Activated effector memory CD4-positive, alpha-beta T cell treated with anti-CD3 and anti-CD28 coated beads, Interleukin-2, amount 50 U/mL, for 16 hours (primary cell): ENCODE results near the gene RGN.
"Not testable (repeated sequence)": the region's sequence is repeated elsewhere in the genome, so short reads cannot be mapped to it uniquely, and the experiment has no call there.

Experiments used
- DNase-seq: peaks from one replicate; pipeline ENCODE4 v3.0.0-alpha.2; 2020

The RGN gene

DNA sequence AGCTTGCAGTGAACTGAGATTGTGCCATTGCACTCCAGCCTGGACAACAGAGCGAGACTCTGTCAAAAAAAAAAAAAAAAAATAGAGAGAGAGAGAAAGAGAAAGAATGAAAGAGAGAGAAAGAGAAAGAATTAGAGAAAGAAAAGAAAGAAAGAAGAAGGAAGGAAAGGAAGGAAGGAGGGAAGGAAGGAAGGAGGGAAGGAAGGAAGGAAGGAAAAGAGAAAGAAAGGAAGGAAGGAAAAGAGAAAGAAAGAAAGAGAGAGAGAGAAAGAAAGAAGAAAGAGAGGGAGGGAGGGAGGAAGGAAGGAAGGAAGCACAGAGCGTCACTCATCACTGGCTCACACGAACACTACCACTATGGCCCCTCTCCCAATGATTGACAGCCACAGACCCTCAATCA is 46.2 kb downstream of the RGN start:
- DNase-seq = not testable (repeated sequence)

DNA sequence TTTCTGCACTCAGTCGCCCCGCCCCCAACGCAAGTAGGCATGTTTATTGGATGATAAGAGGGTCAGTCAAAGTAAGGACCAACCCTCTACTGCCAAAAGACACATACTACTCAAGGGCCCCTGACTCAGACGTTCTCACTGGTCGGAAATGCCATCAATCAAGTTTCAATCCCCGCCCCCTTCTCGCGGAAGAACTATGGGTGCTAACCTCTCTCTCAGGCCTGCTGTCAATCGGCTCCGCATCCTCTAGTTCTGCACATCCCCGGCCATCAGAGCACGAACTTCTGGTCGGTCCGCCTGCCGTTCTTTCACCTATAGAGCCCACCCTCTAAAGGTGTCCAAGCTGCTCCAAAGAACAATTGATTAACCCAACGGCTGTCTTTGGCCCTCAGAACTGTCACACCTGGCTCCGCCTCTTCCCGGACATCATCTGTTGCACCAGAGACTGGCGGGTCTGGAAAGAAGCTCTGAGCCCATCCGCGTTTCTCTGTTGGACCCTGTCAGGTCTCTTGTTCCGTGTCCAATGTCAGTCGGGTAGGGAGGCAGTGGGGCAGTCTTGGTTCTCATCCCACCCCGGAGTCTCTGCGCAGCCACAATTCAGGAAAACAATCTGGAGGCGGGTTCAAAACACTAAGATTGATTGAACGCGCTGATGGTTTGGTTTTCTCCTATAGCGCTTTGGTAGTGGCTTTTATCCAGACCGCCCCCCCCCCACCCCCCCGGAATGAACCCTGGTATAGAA is 51.1 kb downstream of the RGN start:
- DNase-seq = peak; percentile 94

DNA sequence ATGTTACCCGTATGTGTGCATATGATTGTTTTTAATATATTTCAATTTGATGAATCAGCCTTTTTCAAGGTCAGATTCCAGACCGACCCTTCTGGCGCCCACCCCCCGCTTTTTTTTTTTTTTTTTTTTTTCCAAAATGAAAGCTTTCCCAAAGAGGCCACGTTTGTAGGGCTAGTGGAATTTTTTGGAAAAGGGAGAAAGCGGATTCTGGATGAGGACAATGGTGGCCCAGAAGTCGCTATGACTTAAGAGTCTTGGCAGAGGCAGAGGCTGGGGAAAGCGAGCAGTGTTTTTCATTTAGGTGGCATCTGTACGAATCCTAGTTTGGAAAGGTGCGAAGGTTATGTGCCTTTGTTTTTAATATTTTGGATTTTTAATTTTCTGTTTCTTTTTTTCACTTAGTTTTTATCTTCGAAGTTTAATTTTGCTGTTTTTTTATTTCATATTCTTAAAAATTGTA is 51.7 kb downstream of the RGN start:
- no peak for DNase-seq

DNA sequence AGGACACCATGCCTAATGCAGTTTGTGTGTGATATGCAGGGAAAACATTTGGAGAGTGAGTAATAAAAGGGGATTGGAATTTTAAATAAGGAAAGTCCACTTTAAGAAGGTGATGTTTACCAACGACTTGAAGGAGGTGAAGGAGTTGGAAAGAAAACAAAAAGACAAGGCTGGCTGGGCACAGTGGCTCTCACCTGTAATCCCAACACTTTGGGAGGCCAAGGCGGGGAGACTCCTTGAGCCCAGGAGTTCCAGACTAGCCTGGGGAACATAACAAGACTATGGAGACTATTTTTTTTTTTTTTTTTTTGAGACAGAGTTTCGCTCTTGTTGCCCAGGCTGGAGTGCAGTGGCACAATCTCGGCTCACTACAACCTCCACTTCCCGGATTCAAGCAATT is 55.2 kb downstream of the RGN start:
- DNase-seq = no peak

DNA sequence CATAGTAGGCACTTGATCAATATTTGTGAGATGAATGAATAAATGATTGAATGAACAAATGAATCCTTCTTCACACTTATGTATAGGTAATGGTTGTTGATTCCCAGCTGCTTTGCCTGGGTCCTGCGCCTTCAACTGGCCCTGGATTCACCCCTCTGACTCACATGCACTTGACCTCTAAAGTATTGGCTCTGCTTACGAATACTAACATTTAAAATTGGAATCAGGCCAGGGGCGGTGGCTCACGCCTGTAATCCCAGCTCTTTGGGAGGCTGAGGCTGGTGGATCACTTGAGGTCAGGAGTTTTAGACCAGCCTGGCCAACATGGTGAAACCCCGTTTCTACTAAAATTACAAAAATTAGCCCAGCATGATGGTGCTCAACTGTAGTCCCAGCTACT is 57.4 kb downstream of the RGN start:
- not testable (repeated sequence) for DNase-seq

DNA sequence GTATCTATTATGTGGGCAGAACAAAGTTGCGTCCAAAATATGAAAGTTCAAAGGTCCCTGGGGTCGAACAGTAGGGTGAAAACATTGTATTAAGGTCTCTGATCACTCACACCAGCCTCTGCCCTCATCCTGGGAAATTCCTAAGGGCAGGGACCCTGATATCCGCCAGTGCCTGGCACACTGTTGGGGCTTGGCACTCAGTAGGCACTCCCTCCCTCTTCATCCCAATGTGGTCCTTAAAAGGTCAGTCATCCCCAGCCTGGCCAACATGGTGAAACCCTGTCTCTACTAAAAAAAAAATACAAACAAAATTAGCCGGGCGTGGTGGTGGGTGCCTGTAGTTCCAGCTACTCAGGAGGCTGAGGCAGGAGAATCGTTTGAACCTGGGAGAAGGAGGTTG is 59.9 kb downstream of the RGN start:
- no peak for DNase-seq
